ENCODE results near the gene CSF1. TPM values are rescaled to one million over a fixed set of nuclear protein-coding genes. Genes with fewer than 3 reads are reported as not detected.

CSF1 gene
- total and polyA plus RNA-seq, 2 of the 13 experiments (the other 11 are each of a cell fraction or from before 2014, with no cell fraction given): 4.6 to 13.3 TPM

GRCh38 chr1:109935451-109935900 lies 24.8 kb downstream of the CSF1 start (continued):
- no peak for TF ChIP-seq KIAA2018 (CRISPR knock-in tag; IDR thresholded peaks at IDR 0.05; ENCODE audit: borderline replicate concordance)
- no peak for TF ChIP-seq SMARCE1 (IDR thresholded peaks at IDR 0.05; ENCODE audit: borderline replicate concordance)
- no peak for TF ChIP-seq CENPBD1 (CRISPR knock-in tag; IDR thresholded peaks at IDR 0.05; ENCODE audit: borderline replicate concordance, low read depth)
- peak; percentile 80 for TF ChIP-seq SOX5 (CRISPR knock-in tag; IDR thresholded peaks at IDR 0.05; ENCODE audit: borderline replicate concordance)
- no peak for TF ChIP-seq NFYB (CRISPR knock-in tag; IDR thresholded peaks at IDR 0.05)
- TF ChIP-seq TARDBP (CRISPR knock-in tag; IDR thresholded peaks at IDR 0.05): peak; percentile 52; the same call in 1 of the 2 replicates
- no peak for TF ChIP-seq RFXANK (CRISPR knock-in tag; IDR thresholded peaks at IDR 0.05)
- 0 out of 2 replicates have a peak, but pooled peaks have one; percentile 26 for TF ChIP-seq ZNF501 (CRISPR knock-in tag; IDR thresholded peaks at IDR 0.05)
- TF ChIP-seq ELF3 (CRISPR knock-in tag; IDR thresholded peaks at IDR 0.05): peak; percentile 94
- peak; percentile 96 for TF ChIP-seq MIXL1 (CRISPR knock-in tag; IDR thresholded peaks at IDR 0.05)
- TF ChIP-seq GABPB1 (CRISPR knock-in tag; IDR thresholded peaks at IDR 0.05): peak; percentile 38; the same call in 1 of the 2 replicates
- TF ChIP-seq ZFP41 (CRISPR knock-in tag; IDR thresholded peaks at IDR 0.05; ENCODE audit: borderline replicate concordance): no peak
- peak; percentile 34; the same call in 1 of the 2 replicates for TF ChIP-seq ZFP91 (CRISPR knock-in tag; IDR thresholded peaks at IDR 0.05; ENCODE audit: borderline replicate concordance)
- TF ChIP-seq, protein P1, sequence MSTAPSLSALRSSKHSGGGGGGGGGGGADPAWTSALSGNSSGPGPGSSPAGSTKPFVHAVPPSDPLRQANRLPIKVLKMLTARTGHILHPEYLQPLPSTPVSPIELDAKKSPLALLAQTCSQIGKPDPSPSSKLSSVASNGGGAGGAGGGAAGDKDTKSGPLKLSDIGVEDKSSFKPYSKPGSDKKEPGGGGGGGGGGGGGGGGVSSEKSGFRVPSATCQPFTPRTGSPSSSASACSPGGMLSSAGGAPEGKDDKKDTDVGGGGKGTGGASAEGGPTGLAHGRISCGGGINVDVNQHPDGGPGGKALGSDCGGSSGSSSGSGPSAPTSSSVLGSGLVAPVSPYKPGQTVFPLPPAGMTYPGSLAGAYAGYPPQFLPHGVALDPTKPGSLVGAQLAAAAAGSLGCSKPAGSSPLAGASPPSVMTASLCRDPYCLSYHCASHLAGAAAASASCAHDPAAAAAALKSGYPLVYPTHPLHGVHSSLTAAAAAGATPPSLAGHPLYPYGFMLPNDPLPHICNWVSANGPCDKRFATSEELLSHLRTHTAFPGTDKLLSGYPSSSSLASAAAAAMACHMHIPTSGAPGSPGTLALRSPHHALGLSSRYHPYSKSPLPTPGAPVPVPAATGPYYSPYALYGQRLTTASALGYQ (CRISPR knock-in tag; IDR thresholded peaks at IDR 0.05): no peak
- TF ChIP-seq, protein P2, sequence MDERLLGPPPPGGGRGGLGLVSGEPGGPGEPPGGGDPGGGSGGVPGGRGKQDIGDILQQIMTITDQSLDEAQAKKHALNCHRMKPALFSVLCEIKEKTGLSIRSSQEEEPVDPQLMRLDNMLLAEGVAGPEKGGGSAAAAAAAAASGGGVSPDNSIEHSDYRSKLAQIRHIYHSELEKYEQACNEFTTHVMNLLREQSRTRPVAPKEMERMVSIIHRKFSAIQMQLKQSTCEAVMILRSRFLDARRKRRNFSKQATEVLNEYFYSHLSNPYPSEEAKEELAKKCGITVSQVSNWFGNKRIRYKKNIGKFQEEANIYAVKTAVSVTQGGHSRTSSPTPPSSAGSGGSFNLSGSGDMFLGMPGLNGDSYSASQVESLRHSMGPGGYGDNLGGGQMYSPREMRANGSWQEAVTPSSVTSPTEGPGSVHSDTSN (CRISPR knock-in tag; IDR thresholded peaks at IDR 0.05): peak; percentile 50

Data from HepG2 (cell line).